HG03103 (cell line): ENCODE data around the gene SIDT2.

Experiments used
- ATAC-seq: cut with Tn5 transposase; IDR thresholded peaks from one replicate; pipeline ENCODE4 v1.9.1; 2021; ENCODE audit warnings: low read depth; ENCODE audit not compliant: unreplicated experiment

The SIDT2 gene

GRCh38 chr11:117187799-117188481, 9.4 kb downstream of the SIDT2 start:
- no peak for ATAC-seq

- ATAC-seq: no peak
Measured at GRCh38 chr11:117188620-117189081, 10.1 kb downstream of the SIDT2 start.

- ATAC-seq: peak; percentile 43
Measured at GRCh38 chr11:117189191-117189940, 10.8 kb downstream of the SIDT2 start.

GRCh38 chr11:117189941-117190544, 11.5 kb downstream of the SIDT2 start:
- ATAC-seq: no peak

- ATAC-seq: no peak
Measured at GRCh38 chr11:117191680-117192400, 13.3 kb downstream of the SIDT2 start.

GRCh38 chr11:117192401-117192875, 13.9 kb downstream of the SIDT2 start:
- ATAC-seq: no peak

- no peak for ATAC-seq
Measured at GRCh38 chr11:117193130-117194020, 14.8 kb downstream of the SIDT2 start.

GRCh38 chr11:117194267-117194666, 15.7 kb downstream of the SIDT2 start:
- no peak for ATAC-seq

GRCh38 chr11:117195258-117195657, 16.7 kb downstream of the SIDT2 start:
- no peak for ATAC-seq

- no peak for ATAC-seq
Measured at GRCh38 chr11:117195761-117196160, 17.2 kb downstream of the SIDT2 start.

GRCh38 chr11:117197006-117197405, 18.5 kb downstream of the SIDT2 start:
- ATAC-seq: no peak

GRCh38 chr11:117197516-117198456, 19.2 kb downstream of the SIDT2 start:
- no peak for ATAC-seq

GRCh38 chr11:117198613-117199012, 20.1 kb downstream of the SIDT2 start:
- ATAC-seq: no peak

GRCh38 chr11:117199053-117199915, 20.7 kb downstream of the SIDT2 start, which contains the start of gene TAGLN:
Gene TAGLN (plus strand): TSS chr11:117199370. CDS start chr11:117203014, 3,644 bp downstream.
- no peak for ATAC-seq

- no peak for ATAC-seq
Measured at GRCh38 chr11:117199916-117200812, 21.6 kb downstream of the SIDT2 start.

GRCh38 chr11:117200813-117201657, 22.5 kb downstream of the SIDT2 start:
- no peak for ATAC-seq
